WTC11 (cell line): ENCODE measurements around the gene PARP12. TPM values are rescaled to one million over a fixed set of nuclear protein-coding genes. Genes with fewer than 3 reads are reported as not detected.

Experiments
- ATAC-seq: fragments of 200-7000 bp; cut with Tn5 transposase; 2 replicates; pipeline ENCODE4 v1.10.0; 2021; ENCODE audit warnings: mild to moderate bottlenecking, moderate library complexity
- CTCF ChIA-PET: fragments of 300-600 bp; sonication (Branson Sonifier 250); formaldehyde crosslinking; loops from one replicate; lab custom pipeline; 2021; ENCODE audit warnings: antibody characterized with exemption; lab: Charles Lee
- POLR2A ChIA-PET: fragments of 350-600 bp; sonication (Branson Sonifier 250); formaldehyde crosslinking; loops from one replicate; lab custom pipeline; 2021; ENCODE audit warnings: antibody characterized with exemption; lab: Charles Lee
- DNase-seq: peaks from one replicate; pipeline ENCODE4 v3.0.0; 2021; ENCODE audit warnings: low spot score
- H3K27ac Mint-ChIP-seq: 2 replicates; pipeline ENCODE4 v1.8.0; 2021; ENCODE audit warnings: mixed read lengths
- H3K27me3 Mint-ChIP-seq: 2 replicates; pipeline ENCODE4 v1.8.0; 2021; ENCODE audit warnings: low read depth, mild to moderate bottlenecking, moderate library complexity, mixed read lengths
- H3K36me3 Mint-ChIP-seq: 2 replicates; pipeline ENCODE4 v1.8.0; 2021; ENCODE audit warnings: mixed read lengths
- H3K4me1 Mint-ChIP-seq: 2 replicates; pipeline ENCODE4 v1.8.0; 2022; ENCODE audit warnings: mixed read lengths
- H3K4me3 Mint-ChIP-seq: 2 replicates; pipeline ENCODE4 v1.8.0; 2021; ENCODE audit warnings: mild to moderate bottlenecking, moderate library complexity, mixed read lengths
- H3K9me3 Mint-ChIP-seq: 2 replicates; pipeline ENCODE4 v1.8.0; 2021; ENCODE audit warnings: mixed read lengths
- CREM ChIP-seq: sonication (generic); formaldehyde crosslinking; IDR thresholded peaks from 2 replicates; pipeline ENCODE4 v1.8.1; 2022; ENCODE audit warnings: mild to moderate bottlenecking, missing genetic modification reagents, moderate library complexity
- ELF4 ChIP-seq: sonication (generic); formaldehyde crosslinking; IDR thresholded peaks from 2 replicates; pipeline ENCODE4 v1.8.1; 2022; ENCODE audit warnings: low read depth, mild to moderate bottlenecking, moderate library complexity, missing genetic modification reagents
- FOXJ3 ChIP-seq: sonication (generic); formaldehyde crosslinking; IDR thresholded peaks from 2 replicates; pipeline ENCODE4 v1.9.0; 2021; ENCODE audit warnings: missing genetic modification reagents, mild to moderate bottlenecking, borderline replicate concordance
- GRHL2 ChIP-seq: fragments of 250-450 bp; sonication (Bioruptor Pico); IDR thresholded peaks from 2 replicates; pipeline ENCODE4 v1.8.0; 2022; ENCODE audit warnings: mild to moderate bottlenecking, moderate library complexity; ENCODE audit not compliant: insufficient replicate concordance, severe bottlenecking
- HMGA2 ChIP-seq: fragments of 250-450 bp; sonication (Bioruptor Pico); IDR thresholded peaks from 2 replicates; pipeline ENCODE4 v1.4.0; 2021; ENCODE audit warnings: mild to moderate bottlenecking, moderate library complexity
- JAZF1 ChIP-seq: fragments of 250-450 bp; sonication (Bioruptor Pico); IDR thresholded peaks from 2 replicates; pipeline ENCODE4 v1.9.0; 2021; ENCODE audit warnings: moderate library complexity, mild to moderate bottlenecking, inconsistent platforms
- MXD4 ChIP-seq: fragments of 250-450 bp; sonication (Bioruptor Pico); IDR thresholded peaks from 2 replicates; pipeline ENCODE4 v1.8.0; 2021; ENCODE audit warnings: mild to moderate bottlenecking, moderate library complexity, borderline replicate concordance
- NFATC4 ChIP-seq: fragments of 250-450 bp; sonication (Bioruptor Pico); IDR thresholded peaks from 2 replicates; pipeline ENCODE4 v1.9.0; 2021; ENCODE audit warnings: mild to moderate bottlenecking
- NFE2L1 ChIP-seq: sonication (generic); formaldehyde crosslinking; IDR thresholded peaks from 2 replicates; pipeline ENCODE4 v1.8.1; 2023; ENCODE audit warnings: missing genetic modification reagents
- NR1H2 ChIP-seq: sonication (generic); formaldehyde crosslinking; IDR thresholded peaks from 2 replicates; pipeline ENCODE4 v1.9.0; 2021; ENCODE audit warnings: mild to moderate bottlenecking, moderate library complexity, missing genetic modification reagents
- SMAD3 ChIP-seq: sonication (generic); formaldehyde crosslinking; IDR thresholded peaks from 2 replicates; pipeline ENCODE4 v1.8.0; 2022; ENCODE audit warnings: missing genetic modification reagents, mild to moderate bottlenecking, borderline replicate concordance
- TCF7 ChIP-seq: sonication (generic); formaldehyde crosslinking; IDR thresholded peaks from 2 replicates; pipeline ENCODE4 v1.8.0; 2022; ENCODE audit warnings: mild to moderate bottlenecking, low read depth, missing genetic modification reagents, moderate library complexity
- TEAD1 ChIP-seq: sonication (generic); formaldehyde crosslinking; IDR thresholded peaks from 2 replicates; pipeline ENCODE4 v1.8.0; 2022; ENCODE audit warnings: mild to moderate bottlenecking, missing genetic modification reagents
- ZBTB21 ChIP-seq: sonication (generic); formaldehyde crosslinking; IDR thresholded peaks from 2 replicates; pipeline ENCODE4 v1.8.1; 2023; ENCODE audit warnings: mild to moderate bottlenecking, missing genetic modification reagents, borderline replicate concordance
- ZNF121 ChIP-seq: sonication (generic); formaldehyde crosslinking; IDR thresholded peaks from 2 replicates; pipeline ENCODE4 v1.8.0; 2023; ENCODE audit warnings: missing genetic modification reagents
- ZNF317 ChIP-seq: sonication (generic); formaldehyde crosslinking; IDR thresholded peaks from 2 replicates; pipeline ENCODE4 v1.8.1; 2023; ENCODE audit warnings: low read depth, mild to moderate bottlenecking, moderate library complexity, missing genetic modification reagents, borderline replicate concordance
- ZNF396 ChIP-seq: fragments of 250-450 bp; sonication (Bioruptor Pico); IDR thresholded peaks from 2 replicates; pipeline ENCODE4 v1.8.0; 2021; ENCODE audit warnings: mild to moderate bottlenecking, moderate library complexity, borderline replicate concordance
- ZNF423 ChIP-seq: fragments of 250-450 bp; sonication (Bioruptor Pico); IDR thresholded peaks from 2 replicates; pipeline ENCODE4 v2.1.2; 2022; ENCODE audit warnings: mild to moderate bottlenecking, moderate library complexity
- ZNF671 ChIP-seq: fragments of 250-450 bp; sonication (Bioruptor Pico); IDR thresholded peaks from 2 replicates; pipeline ENCODE4 v1.8.0; 2021; ENCODE audit warnings: mild to moderate bottlenecking
- total RNA-seq: library from RNA; stranded (reverse); gene quantifications from 3 replicates; pipeline ENCODE4 v1.2.3, GENCODE V29; 2021
- TF ChIP-seq, protein P1 (sequence below): sonication (generic); formaldehyde crosslinking; IDR thresholded peaks from 2 replicates; pipeline ENCODE4 v1.8.1; 2023; ENCODE audit warnings: mild to moderate bottlenecking, moderate library complexity, missing genetic modification reagents
- TF ChIP-seq, protein P2 (sequence below): sonication (generic); formaldehyde crosslinking; IDR thresholded peaks from 2 replicates; pipeline ENCODE4 v1.8.0; 2022; ENCODE audit warnings: missing genetic modification reagents
- TF ChIP-seq, protein P3 (sequence below): sonication (generic); formaldehyde crosslinking; IDR thresholded peaks from 2 replicates; pipeline ENCODE4 v1.8.0; 2023; ENCODE audit warnings: mild to moderate bottlenecking, missing genetic modification reagents
- TF ChIP-seq, protein P4 (sequence below): sonication (generic); formaldehyde crosslinking; IDR thresholded peaks from 2 replicates; pipeline ENCODE4 v1.8.1; 2022; ENCODE audit warnings: mild to moderate bottlenecking, moderate library complexity, missing genetic modification reagents

PARP12 gene
- total RNA-seq, 1 experiment from 2014 or later, result 9.1 TPM

DNA sequence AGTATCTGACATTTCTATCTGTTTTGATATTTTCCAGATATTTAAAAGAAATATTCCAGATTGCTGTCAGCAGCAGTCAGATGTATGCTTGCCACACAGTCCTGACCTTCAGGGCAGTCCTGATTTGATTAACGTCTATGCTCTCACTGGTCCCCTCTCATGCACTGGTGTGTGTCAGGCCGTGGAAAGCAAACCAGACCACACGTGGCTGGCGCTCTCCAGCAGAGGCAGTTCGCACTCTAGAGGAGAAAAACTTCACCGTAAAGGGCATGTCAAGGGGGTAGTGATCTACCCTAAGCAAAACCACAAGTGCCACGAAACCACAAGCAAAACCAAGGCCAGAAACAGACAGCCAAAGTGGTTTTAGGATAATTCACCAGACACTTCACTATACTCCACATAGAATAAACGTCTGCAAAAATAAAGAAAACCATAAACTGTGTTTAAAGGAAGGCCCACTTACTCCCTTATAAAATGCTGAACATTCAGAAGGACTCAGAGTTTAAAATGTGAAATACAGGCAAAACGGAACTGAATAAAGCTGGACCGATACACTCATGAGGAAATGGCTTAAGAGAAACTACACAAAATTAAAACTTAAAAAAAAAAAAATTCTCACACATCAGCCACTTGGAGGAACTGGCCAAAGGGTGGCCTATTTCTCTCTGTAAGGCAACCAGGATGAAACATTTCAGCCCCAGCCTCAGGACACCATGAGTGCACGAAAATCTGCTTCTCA lies 26.4 kb downstream of the PARP12 start:
- TF ChIP-seq, protein P1, sequence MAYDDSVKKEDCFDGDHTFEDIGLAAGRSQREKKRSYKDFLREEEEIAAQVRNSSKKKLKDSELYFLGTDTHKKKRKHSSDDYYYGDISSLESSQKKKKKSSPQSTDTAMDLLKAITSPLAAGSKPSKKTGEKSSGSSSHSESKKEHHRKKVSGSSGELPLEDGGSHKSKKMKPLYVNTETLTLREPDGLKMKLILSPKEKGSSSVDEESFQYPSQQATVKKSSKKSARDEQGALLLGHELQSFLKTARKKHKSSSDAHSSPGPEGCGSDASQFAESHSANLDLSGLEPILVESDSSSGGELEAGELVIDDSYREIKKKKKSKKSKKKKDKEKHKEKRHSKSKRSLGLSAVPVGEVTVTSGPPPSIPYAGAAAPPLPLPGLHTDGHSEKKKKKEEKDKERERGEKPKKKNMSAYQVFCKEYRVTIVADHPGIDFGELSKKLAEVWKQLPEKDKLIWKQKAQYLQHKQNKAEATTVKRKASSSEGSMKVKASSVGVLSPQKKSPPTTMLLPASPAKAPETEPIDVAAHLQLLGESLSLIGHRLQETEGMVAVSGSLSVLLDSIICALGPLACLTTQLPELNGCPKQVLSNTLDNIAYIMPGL (CRISPR knock-in tag), result no peak
- TF ChIP-seq ZNF317 (CRISPR knock-in tag) (no peak), MXD4 (no peak), GRHL2 (CRISPR knock-in tag) (no peak), NFATC4 (CRISPR knock-in tag) (no peak), ZNF121 (CRISPR knock-in tag) (no peak), ZNF396 (CRISPR knock-in tag) (no peak), ZNF423 (CRISPR knock-in tag) (no peak), TCF7 (CRISPR knock-in tag) (no peak), HMGA2 (CRISPR knock-in tag) (no peak)
- TF ChIP-seq, protein P2, sequence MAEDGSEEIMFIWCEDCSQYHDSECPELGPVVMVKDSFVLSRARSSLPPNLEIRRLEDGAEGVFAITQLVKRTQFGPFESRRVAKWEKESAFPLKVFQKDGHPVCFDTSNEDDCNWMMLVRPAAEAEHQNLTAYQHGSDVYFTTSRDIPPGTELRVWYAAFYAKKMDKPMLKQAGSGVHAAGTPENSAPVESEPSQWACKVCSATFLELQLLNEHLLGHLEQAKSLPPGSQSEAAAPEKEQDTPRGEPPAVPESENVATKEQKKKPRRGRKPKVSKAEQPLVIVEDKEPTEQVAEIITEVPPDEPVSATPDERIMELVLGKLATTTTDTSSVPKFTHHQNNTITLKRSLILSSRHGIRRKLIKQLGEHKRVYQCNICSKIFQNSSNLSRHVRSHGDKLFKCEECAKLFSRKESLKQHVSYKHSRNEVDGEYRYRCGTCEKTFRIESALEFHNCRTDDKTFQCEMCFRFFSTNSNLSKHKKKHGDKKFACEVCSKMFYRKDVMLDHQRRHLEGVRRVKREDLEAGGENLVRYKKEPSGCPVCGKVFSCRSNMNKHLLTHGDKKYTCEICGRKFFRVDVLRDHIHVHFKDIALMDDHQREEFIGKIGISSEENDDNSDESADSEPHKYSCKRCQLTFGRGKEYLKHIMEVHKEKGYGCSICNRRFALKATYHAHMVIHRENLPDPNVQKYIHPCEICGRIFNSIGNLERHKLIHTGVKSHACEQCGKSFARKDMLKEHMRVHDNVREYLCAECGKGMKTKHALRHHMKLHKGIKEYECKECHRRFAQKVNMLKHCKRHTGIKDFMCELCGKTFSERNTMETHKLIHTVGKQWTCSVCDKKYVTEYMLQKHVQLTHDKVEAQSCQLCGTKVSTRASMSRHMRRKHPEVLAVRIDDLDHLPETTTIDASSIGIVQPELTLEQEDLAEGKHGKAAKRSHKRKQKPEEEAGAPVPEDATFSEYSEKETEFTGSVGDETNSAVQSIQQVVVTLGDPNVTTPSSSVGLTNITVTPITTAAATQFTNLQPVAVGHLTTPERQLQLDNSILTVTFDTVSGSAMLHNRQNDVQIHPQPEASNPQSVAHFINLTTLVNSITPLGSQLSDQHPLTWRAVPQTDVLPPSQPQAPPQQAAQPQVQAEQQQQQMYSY (CRISPR knock-in tag), result no peak
- Mint-ChIP-seq H3K27me3 (no peaks in the 10 kb centered on the region), H3K4me1 (no peaks in the 10 kb centered on the region), H3K27ac (no peak overlapping the region), H3K4me3 (no peak overlapping the region), H3K36me3 (peaks cover 13% of the 10 kb centered on the region; the same call in 1 of the 2 replicates), H3K9me3 (peaks cover 4% of the 10 kb centered on the region; the same call in 1 of the 2 replicates)
- ATAC-seq (no peak), DNase-seq (no peak)
- POLR2A ChIA-PET, result no interaction called here
- CTCF ChIA-PET, result no interaction called here

DNA sequence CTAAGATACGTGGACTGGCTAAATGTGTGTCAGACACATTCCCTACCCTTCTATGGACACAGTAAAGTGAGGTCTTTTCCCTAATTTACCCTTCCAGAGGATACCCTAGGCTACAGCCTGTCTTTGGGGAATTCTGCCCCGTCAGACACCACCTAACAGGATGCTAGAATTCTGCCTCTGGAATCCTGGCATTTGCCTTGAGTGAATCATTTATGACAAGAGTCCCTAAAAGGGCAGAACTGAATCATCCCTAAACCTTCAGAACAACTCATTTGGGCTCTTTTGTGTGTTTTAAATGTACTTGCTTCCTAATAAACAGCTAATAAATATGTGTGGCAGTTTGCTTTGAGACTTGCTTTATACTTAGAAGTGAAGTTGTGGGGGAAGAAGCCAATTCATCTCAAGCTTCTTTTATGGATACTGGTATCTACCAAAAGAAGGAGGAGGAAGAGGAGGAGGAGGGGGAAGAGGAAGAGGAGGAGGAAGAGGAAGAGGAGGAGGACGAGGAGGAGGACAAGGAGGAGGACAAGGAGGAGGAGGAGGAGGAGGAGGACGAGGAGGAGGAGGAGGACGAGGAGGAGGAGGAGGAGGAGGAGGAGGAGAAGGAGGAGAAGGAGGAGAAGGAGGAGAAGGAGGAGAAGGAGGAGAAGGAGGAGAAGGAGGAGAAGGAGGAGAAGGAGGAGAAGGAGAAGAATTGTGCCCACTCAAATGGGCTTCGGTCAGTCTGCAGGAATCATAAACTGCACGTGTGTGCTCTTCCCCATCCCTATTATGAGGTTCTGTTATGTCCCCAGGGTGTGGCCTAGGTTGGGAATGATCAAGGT lies 27.1 kb downstream of the PARP12 start:
- DNase-seq, result no peak
- TF ChIP-seq TEAD1 (no peak), SMAD3 (CRISPR knock-in tag) (no peak), NR1H2 (CRISPR knock-in tag) (no peak), GRHL2 (CRISPR knock-in tag) (no peak), CREM (no peak), ZNF671 (CRISPR knock-in tag) (no peak), ELF4 (CRISPR knock-in tag) (no peak), NFE2L1 (CRISPR knock-in tag) (no peak), FOXJ3 (CRISPR knock-in tag) (no peak), ZBTB21 (no peak), JAZF1 (CRISPR knock-in tag) (no peak)
- TF ChIP-seq, protein P1 (CRISPR knock-in tag), result no peak
- TF ChIP-seq, protein P3, sequence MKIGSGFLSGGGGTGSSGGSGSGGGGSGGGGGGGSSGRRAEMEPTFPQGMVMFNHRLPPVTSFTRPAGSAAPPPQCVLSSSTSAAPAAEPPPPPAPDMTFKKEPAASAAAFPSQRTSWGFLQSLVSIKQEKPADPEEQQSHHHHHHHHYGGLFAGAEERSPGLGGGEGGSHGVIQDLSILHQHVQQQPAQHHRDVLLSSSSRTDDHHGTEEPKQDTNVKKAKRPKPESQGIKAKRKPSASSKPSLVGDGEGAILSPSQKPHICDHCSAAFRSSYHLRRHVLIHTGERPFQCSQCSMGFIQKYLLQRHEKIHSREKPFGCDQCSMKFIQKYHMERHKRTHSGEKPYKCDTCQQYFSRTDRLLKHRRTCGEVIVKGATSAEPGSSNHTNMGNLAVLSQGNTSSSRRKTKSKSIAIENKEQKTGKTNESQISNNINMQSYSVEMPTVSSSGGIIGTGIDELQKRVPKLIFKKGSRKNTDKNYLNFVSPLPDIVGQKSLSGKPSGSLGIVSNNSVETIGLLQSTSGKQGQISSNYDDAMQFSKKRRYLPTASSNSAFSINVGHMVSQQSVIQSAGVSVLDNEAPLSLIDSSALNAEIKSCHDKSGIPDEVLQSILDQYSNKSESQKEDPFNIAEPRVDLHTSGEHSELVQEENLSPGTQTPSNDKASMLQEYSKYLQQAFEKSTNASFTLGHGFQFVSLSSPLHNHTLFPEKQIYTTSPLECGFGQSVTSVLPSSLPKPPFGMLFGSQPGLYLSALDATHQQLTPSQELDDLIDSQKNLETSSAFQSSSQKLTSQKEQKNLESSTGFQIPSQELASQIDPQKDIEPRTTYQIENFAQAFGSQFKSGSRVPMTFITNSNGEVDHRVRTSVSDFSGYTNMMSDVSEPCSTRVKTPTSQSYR (CRISPR knock-in tag), result no peak
- TF ChIP-seq, protein P4, sequence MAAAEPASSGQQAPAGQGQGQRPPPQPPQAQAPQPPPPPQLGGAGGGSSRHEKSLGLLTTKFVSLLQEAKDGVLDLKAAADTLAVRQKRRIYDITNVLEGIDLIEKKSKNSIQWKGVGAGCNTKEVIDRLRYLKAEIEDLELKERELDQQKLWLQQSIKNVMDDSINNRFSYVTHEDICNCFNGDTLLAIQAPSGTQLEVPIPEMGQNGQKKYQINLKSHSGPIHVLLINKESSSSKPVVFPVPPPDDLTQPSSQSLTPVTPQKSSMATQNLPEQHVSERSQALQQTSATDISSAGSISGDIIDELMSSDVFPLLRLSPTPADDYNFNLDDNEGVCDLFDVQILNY (CRISPR knock-in tag), result no peak

More for the DNA sequence above, 27.1 kb downstream of the PARP12 start:
- no peak for ATAC-seq
- ChIA-PET POLR2A (no interaction called here), CTCF (interaction anchor here (0.7 kb wide), 1 partner anchor 345 kb away, joined by 3 read pairs; no protein-coding TSS in a partner anchor)
- H3K4me1 Mint-ChIP-seq, result no peaks in the 10 kb centered on the region
- no peak overlapping the region for H3K4me3 Mint-ChIP-seq
- H3K27ac Mint-ChIP-seq, result no peak overlapping the region
- peaks cover 9% of the 10 kb centered on the region; the same call in 1 of the 2 replicates for H3K36me3 Mint-ChIP-seq
- H3K27me3 Mint-ChIP-seq, result no peaks in the 10 kb centered on the region
- peaks cover 4% of the 10 kb centered on the region; the same call in 1 of the 2 replicates for H3K9me3 Mint-ChIP-seq
